ENCODE measurements around the gene PER2. TPM values are rescaled to one million over a fixed set of nuclear protein-coding genes. Genes with fewer than 3 reads are reported as not detected.

PER2 gene
- total and polyA plus RNA-seq, 2 of the 13 experiments (the other 11 are each of a cell fraction or from before 2014, with no cell fraction given) = 5.1 to 9.4 TPM

GRCh38 chr2:238271061-238271554, 17.3 kb downstream of the PER2 start (continued):
- no peak for TF ChIP-seq BRD4 (CRISPR knock-in tag; IDR thresholded peaks at IDR 0.05)
- TF ChIP-seq MED13 (CRISPR knock-in tag; IDR thresholded peaks at IDR 0.05) = no peak
- TF ChIP-seq KLF16 (CRISPR knock-in tag; IDR thresholded peaks at IDR 0.05) = no peak

- Histone ChIP-seq H3K4me3 (replicated peaks in 1 of 3; ENCODE audit: insufficient read depth in 1 of 3, low read depth in 2 of 3, low read length in 3 of 3) (no peak overlapping the region), H3K4me2 (ENCODE audit: low read depth, low read length) (no peak overlapping the region), H3K4me1 (ENCODE audit: insufficient read depth, low read length) (peaks cover 22% of the 10 kb centered on the region), H4K20me1 (ENCODE audit: insufficient read depth, low read length) (no peaks in the 10 kb centered on the region), H3K36me3 (replicated peaks in 1 of 2; ENCODE audit: control insufficient read depth in 1 of 2, insufficient read depth in 2 of 2, low read length in 2 of 2) (peaks cover 51 to 81% of the 10 kb centered on the region in 2 experiments), H3K9me3 (ENCODE audit: low read length) (no peaks in the 10 kb centered on the region), H3K27ac (ENCODE audit: extremely low read length, insufficient read depth, low read length) (no peak overlapping the region), H2AFZ (ENCODE audit: low read length) (no peak overlapping the region), H3K27me3 (ENCODE audit: control insufficient read depth in 1 of 2, insufficient read depth in 2 of 2, low read length in 2 of 2) (no peaks in the 10 kb centered on the region), H3K79me2 (ENCODE audit: insufficient read depth, low read length) (no peaks in the 10 kb centered on the region), H3K9ac (ENCODE audit: insufficient read depth, low read depth, low read length) (no peak overlapping the region)
- intact Hi-C loops (cut with micrococcal nuclease; ENCODE audit: unreplicated experiment) = no loop called here
- in situ Hi-C loops (cut with HindIII; ENCODE audit: extremely low pct_ligation_motif_present, low pct_unique_long_range_greater_than_20kb) = no loop called here
- no peak for ATAC-seq
- no TSS peak for BruUV-seq (replicated peaks)
- ChIA-PET CTCF (ENCODE audit: low intra/inter-chr PET ratio, low total read pairs) (no interaction called here), POLR2A (no interaction called here)
- WGBS (ENCODE audit: low lambda C conversion rate) = 100% methylated on average over 3 of the region's 9 CpGs
- no peak for DNase-seq (ENCODE audit: low spot score)
- TF ChIP-seq AGO2 (optimal IDR thresholded peaks at IDR 0.05; ENCODE audit: low read depth, low read length) (peak; percentile 40), ZNF335 (CRISPR knock-in tag; IDR thresholded peaks at IDR 0.05) (no peak), GABPA (IDR thresholded peaks at IDR 0.05; ENCODE audit: low read depth, low read length) (no peak), GABPA (CRISPR knock-in tag; IDR thresholded peaks at IDR 0.05; ENCODE audit: low read depth) (no peak)
- no peak for FAIRE-seq
Measured at GRCh38 chr2:238270606-238271005, 17.8 kb downstream of the PER2 start.

- H3K27ac ChIP-seq (ENCODE audit: extremely low read length, insufficient read depth, low read length) = no peak overlapping the region
- peaks cover 15% of the 10 kb centered on the region for H3K4me1 ChIP-seq (ENCODE audit: insufficient read depth, low read length)
- no peak overlapping the region for H3K4me2 ChIP-seq (ENCODE audit: low read depth, low read length)
- H3K4me3 ChIP-seq (replicated peaks in 1 of 3; ENCODE audit: insufficient read depth in 1 of 3, low read depth in 2 of 3, low read length in 3 of 3) = no peak overlapping the region
- no peak overlapping the region for H2AFZ ChIP-seq (ENCODE audit: low read length)
- FAIRE-seq = no peak
- no TSS peak for BruUV-seq (replicated peaks)
- H3K27me3 ChIP-seq (ENCODE audit: control insufficient read depth in 1 of 2, insufficient read depth in 2 of 2, low read length in 2 of 2) = no peaks in the 10 kb centered on the region
- intact Hi-C loops (cut with micrococcal nuclease; ENCODE audit: unreplicated experiment) = no loop called here
- in situ Hi-C loops (cut with HindIII; ENCODE audit: extremely low pct_ligation_motif_present, low pct_unique_long_range_greater_than_20kb) = loop anchor here (10.0 kb wide), 1 partner anchor 415 kb away; the partner anchor contains the start of gene RAMP1
- ChIA-PET CTCF (ENCODE audit: low intra/inter-chr PET ratio, low total read pairs) (no interaction called here), POLR2A (no interaction called here)
- H3K79me2 ChIP-seq (ENCODE audit: insufficient read depth, low read length) = no peaks in the 10 kb centered on the region
- H3K9ac ChIP-seq (ENCODE audit: insufficient read depth, low read depth, low read length) = no peak overlapping the region
- no peaks in the 10 kb centered on the region for H4K20me1 ChIP-seq (ENCODE audit: insufficient read depth, low read length)
- H3K9me3 ChIP-seq (ENCODE audit: low read length) = no peaks in the 10 kb centered on the region
- ATAC-seq = no peak
- WGBS (ENCODE audit: low lambda C conversion rate) = 91% methylated on average over 6 of the region's 6 CpGs
- peaks cover 44 to 81% of the 10 kb centered on the region in 2 experiments for H3K36me3 ChIP-seq (replicated peaks in 1 of 2; ENCODE audit: control insufficient read depth in 1 of 2, insufficient read depth in 2 of 2, low read length in 2 of 2)
- DNase-seq (ENCODE audit: low spot score) = no peak
- no peak for TF ChIP-seq SNAPC4 (CRISPR knock-in tag; IDR thresholded peaks at IDR 0.05)
- TF ChIP-seq CREB1 (IDR thresholded peaks at IDR 0.05) = no peak
- no peak for TF ChIP-seq CREB1 (CRISPR knock-in tag; IDR thresholded peaks at IDR 0.05)
- TF ChIP-seq ZNF30 (CRISPR knock-in tag; IDR thresholded peaks at IDR 0.05) = no peak
- no peak for TF ChIP-seq NBN (conservative IDR thresholded peaks at IDR 0.05)
- no peak for TF ChIP-seq BORCS8-MEF2B (CRISPR knock-in tag; IDR thresholded peaks at IDR 0.05)
- TF ChIP-seq ZNF549 (CRISPR knock-in tag; IDR thresholded peaks at IDR 0.05) = no peak
Measured at GRCh38 chr2:238269741-238270140, 18.7 kb downstream of the PER2 start.
